NOMO-1 treated with dmso at 0.1 percent for 144 hours (cell line): ENCODE data around the gene ZNF865.

Experiments
- DNase-seq: peaks from one replicate; lab custom pipeline; 2025; ENCODE audit not compliant: unreplicated experiment; lab: John Stamatoyannopoulos, UW

ZNF865 gene

DNA sequence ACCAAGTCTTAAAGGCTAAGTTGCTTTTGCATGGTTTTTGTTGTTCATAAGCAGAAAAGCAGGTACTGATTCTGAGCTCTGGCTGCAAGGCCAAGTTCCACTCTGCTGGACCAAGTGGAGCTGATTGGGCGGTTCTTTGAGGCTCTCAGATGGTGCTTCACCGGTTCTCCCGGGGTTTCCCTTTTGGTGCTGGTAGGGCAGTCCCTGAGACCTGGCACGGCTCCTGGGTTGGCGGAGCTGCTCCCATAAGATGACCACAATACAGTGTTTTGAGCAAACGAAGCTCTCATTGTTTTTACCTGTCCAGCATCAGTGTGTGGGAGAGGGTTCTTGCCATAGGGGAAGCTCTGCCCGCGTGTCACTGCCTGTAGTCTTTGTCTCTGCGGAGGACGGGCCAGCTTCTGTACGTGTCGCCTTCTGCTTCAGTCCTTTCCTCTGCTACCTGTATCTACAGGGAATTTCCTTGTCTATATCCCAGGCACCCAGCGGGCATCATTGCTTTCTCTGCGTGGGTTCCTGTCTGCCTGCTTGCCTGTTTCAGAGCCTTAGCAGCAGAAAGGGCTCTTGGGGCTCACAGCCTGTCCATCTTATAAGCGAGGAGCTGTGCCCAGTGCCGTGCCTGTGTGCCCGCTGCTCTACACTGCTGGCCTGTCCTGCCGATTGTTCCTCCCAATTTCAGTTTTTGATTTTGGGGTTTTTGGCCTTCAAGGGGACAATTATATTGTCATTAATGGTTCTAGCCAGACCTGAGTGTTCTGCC, 51.7 kb downstream of the ZNF865 start:
- no peak for DNase-seq

DNA sequence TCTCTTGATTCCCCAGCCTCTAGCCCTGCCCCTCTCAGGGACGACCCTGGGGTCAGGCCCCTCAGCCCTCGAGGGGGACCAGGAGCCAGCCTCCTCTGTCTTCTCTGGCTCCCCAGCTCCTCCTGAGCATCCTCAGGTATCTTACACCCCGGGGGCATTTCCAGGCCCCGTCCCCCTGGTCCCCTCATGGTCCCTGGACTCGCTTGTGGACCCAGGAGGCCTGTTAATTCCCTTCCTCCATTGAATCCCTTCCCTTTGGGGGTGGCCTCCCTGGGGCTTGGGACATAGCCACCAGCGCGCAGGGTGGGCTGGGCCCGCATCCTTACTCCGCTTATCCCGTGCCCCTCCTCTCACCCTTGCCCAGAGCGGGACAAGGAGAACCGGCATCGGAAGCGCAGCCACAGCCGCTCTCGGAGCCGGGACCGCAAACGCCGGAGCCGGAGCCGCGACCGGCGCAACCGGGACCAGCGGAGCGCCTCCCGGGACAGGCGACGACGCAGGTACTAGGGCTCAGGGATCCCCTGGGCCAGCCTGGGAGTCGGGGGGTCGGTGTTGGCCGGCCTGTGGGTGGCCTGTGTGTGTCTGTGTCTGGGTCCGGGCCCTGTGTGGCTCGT, 53.5 kb downstream of the ZNF865 start:
- DNase-seq: no peak

DNA sequence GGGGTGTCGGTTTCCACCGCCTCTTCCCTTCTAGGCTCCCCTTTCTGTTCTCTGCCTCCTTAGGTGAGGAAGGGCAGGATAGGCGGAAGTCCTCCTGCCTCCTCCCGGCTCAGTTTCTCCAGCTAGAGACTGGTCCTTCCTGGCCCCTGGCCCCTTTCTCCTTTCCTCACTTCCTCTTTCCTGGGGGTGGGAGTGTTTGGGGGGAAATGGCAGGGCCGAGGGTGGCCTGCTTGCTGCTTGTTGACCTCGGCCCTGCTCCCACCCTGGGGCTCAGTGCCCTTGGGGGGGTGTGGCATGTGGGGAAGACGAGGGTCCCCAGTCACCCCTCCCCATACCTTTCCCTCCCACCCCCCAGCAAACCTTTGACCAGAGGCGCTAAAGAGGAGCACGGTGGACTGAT, 54.4 kb downstream of the ZNF865 start:
- no peak for DNase-seq

DNA sequence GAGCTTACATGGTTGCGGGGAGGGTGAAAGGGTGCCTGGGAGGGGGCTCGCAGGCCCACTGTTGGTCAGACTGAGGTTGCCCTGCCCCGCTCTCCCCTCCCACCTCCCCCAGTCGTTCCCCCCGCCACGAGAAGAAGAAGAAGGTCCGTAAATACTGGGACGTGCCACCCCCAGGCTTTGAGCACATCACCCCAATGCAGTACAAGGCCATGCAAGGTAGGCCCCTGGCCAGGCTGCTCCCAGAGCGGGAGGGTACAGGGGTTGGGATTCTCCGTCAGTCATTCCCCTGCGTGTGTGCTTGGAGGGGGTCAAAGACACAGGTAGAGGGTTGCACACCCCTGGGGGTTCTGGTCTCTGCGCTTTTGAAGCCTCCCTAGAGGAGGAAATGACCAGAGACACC, 55.0 kb downstream of the ZNF865 start:
- DNase-seq: no peak

DNA sequence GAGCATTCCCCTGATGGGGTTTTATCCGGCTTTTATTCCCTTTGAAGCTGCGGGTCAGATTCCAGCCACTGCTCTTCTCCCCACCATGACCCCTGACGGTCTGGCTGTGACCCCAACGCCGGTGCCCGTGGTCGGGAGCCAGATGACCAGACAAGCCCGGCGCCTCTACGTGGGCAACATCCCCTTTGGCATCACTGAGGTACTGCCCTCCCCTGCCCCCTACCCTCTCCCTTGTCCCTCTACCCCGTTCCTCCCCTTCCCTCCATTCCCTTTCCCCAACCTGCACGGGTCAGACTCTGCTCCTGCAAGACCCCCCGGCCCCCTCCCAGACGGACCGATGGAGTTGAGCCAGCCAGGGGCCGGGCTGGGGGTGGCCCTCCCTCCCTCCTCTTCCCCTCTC, 55.5 kb downstream of the ZNF865 start:
- no peak for DNase-seq

- no peak for DNase-seq
Measured at GRCh38 chr19:55661826-55662225, 56.4 kb downstream of the ZNF865 start.

- no peak for DNase-seq
Measured at GRCh38 chr19:55663846-55664536, 58.5 kb downstream of the ZNF865 start.

GRCh38 chr19:55666343-55667005, 61.0 kb downstream of the ZNF865 start:
- no peak for DNase-seq
